Caco-2 (cell line): ENCODE results near the gene AXL. TPM values are rescaled to one million over a fixed set of nuclear protein-coding genes. Genes with fewer than 3 reads are reported as not detected.

Source experiments
- BruUV-seq: library from RNA; stranded (reverse); fragments of 400-500 nt; replicated peaks from 2 replicates; lab custom pipeline; 2021; lab: Mats Ljungman, UMichigan
- CTCF ChIA-PET: fragments of 300-600 bp; sonication (Branson Sonifier 250); formaldehyde crosslinking; loops from one replicate; lab custom pipeline; 2022; ENCODE audit warnings: antibody characterized with exemption; lab: Charles Lee
- POLR2A ChIA-PET: fragments of 300-600 bp; sonication (Branson Sonifier 250); formaldehyde crosslinking; loops from one replicate; lab custom pipeline; 2022; ENCODE audit warnings: antibody characterized with exemption; lab: Charles Lee
- DNase-seq, 2 experiments: peaks; one replicate each; pipeline versions ENCODE4 v3.0.0 to v3.0.0-alpha.2; 2020 to 2022
- H3K27me3 ChIP-seq: replicated peaks from 2 replicates; pipeline ENCODE4 v1.6.0; 2011; ENCODE audit warnings: low read length; ENCODE audit not compliant: control insufficient read depth, insufficient read depth
- H3K36me3 ChIP-seq: 2 replicates; pipeline ENCODE4 v1.5.1; 2011; ENCODE audit warnings: low read length; ENCODE audit not compliant: control insufficient read depth, insufficient read depth
- H3K4me1 ChIP-seq: fragments of 250-450 bp; sonication (Bioruptor Pico); 2 replicates; pipeline ENCODE4 v1.5.1; 2020; ENCODE audit warnings: mild to moderate bottlenecking
- H3K4me3 ChIP-seq: 2 replicates; pipeline ENCODE4 v1.5.1; 2011; ENCODE audit warnings: low read depth, mild to moderate bottlenecking, control low read depth, low read length
- H3K9me3 ChIP-seq: fragments of 250-450 bp; sonication (Bioruptor Pico); 2 replicates; pipeline ENCODE4 v1.5.1; 2020; ENCODE audit warnings: mild to moderate bottlenecking, moderate library complexity
- H3K27ac Mint-ChIP-seq: one replicate; pipeline ENCODE4 v1.8.0; 2022; ENCODE audit warnings: mixed read lengths; ENCODE audit not compliant: unreplicated experiment
- H3K27me3 Mint-ChIP-seq: one replicate; pipeline ENCODE4 v1.8.0; 2022; ENCODE audit warnings: mixed read lengths; ENCODE audit not compliant: insufficient read depth, unreplicated experiment
- H3K36me3 Mint-ChIP-seq: one replicate; pipeline ENCODE4 v1.8.0; 2022; ENCODE audit warnings: mild to moderate bottlenecking, mixed read lengths; ENCODE audit not compliant: insufficient read depth, unreplicated experiment
- H3K4me1 Mint-ChIP-seq: one replicate; pipeline ENCODE4 v1.8.0; 2022; ENCODE audit warnings: low read depth, mixed read lengths; ENCODE audit not compliant: unreplicated experiment
- H3K4me3 Mint-ChIP-seq: one replicate; pipeline ENCODE4 v1.8.0; 2022; ENCODE audit warnings: mild to moderate bottlenecking, moderate library complexity, mixed read lengths; ENCODE audit not compliant: unreplicated experiment
- H3K9me3 Mint-ChIP-seq: one replicate; pipeline ENCODE4 v1.8.0; 2022; ENCODE audit warnings: mixed read lengths; ENCODE audit not compliant: unreplicated experiment
- intact Hi-C: fragments of 100-400 bp; cut with micrococcal nuclease; formaldehyde crosslinking; loops from one replicate; pipeline ENCODE4 v1.10.0; 2022; ENCODE audit not compliant: unreplicated experiment
- total RNA-seq: library from RNA; stranded (reverse); gene quantifications from 2 replicates; pipeline ENCODE4 v1.2.3, GENCODE V29; 2022
- TF ChIP-seq, protein P1 (sequence below), 2 experiments: fragments of 200-600 bp in 1 of 2; IDR thresholded peaks; 1 replicate in 1 of 2; 2 replicates in 1 of 2; pipeline versions ENCODE4 v1.5.1 to v1.8.0; 2011 to 2022; ENCODE audit warnings: antibody characterized with exemption in 1 of 2, control low read depth in 1 of 2, inconsistent platforms in 1 of 2, low read depth in 1 of 2, low read length in 1 of 2, mild to moderate bottlenecking in 1 of 2, moderate library complexity in 1 of 2; ENCODE audit not compliant: insufficient read depth in 1 of 2, severe bottlenecking in 1 of 2, unreplicated experiment in 1 of 2

Gene AXL
- total RNA-seq, 1 experiment from 2014 or later = 1.2 TPM

DNA sequence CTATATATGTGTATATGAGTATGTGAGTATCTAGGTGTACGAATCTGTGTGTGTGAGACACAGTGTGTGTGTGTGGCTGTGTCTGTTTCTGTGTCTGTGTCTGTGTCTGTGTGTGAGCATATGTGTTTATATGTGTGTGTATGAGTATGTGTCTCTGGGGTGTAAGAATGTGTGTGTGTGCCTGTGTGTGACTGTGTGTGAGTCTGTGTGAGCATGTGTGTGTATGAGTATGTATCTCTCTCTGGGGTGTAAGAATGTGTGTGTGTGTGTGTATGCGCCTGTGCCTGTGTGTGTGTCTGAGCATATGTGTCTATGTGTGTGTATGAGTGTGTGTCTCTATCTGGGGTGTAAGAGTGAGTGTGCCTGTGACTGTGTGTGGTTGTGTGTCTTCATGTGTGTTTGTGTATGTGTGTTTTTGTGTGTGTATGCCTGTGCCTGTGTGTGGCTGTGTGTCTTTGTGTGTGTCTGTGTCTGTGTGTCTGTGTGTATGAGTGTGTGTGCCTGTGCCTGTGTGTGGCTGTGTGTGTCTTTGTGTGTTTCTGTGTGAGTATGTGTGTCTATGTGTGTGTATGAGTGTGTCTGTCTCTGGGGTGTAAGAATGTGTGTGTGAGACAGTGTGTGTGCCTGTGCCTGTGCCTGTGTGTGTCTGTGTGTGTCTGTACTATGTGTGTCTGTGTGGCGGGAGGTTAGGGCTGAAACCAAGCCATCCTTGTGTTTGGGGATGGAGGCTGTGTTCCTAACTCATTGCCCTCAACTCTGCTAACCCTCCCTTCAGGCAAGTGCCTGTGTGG lies 11.2 kb downstream of the AXL start:
- no peaks in the 10 kb centered on the region for H3K36me3 ChIP-seq

DNA sequence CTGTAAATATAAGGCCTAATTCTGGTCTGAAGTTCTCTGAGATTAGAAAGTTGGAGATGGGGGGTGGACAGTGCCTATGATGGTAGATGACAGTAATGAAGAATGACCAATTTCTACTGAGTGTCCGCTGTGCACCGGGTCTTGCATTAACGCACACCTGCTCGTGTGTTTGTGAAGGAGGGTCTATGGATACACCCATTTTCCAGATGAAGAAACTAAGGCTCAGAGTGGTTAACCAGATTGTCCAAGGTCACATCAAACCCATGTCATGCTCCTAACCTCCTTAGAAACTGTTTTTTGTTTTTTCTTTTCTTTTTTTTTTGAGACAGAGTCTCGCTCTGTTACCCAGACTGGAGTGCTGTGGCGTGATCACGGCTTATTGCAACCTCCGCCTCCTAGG lies 13.7 kb downstream of the AXL start:
- H3K4me3 Mint-ChIP-seq = no peak overlapping the region
- H3K9me3 Mint-ChIP-seq = no peaks in the 10 kb centered on the region
- intact Hi-C loops = no loop called here
- H3K9me3 ChIP-seq = no peaks in the 10 kb centered on the region
- no peaks in the 10 kb centered on the region for H3K4me1 Mint-ChIP-seq
- H3K27me3 Mint-ChIP-seq = no peaks in the 10 kb centered on the region
- H3K4me1 ChIP-seq = no peaks in the 10 kb centered on the region
- TF ChIP-seq, protein P1, sequence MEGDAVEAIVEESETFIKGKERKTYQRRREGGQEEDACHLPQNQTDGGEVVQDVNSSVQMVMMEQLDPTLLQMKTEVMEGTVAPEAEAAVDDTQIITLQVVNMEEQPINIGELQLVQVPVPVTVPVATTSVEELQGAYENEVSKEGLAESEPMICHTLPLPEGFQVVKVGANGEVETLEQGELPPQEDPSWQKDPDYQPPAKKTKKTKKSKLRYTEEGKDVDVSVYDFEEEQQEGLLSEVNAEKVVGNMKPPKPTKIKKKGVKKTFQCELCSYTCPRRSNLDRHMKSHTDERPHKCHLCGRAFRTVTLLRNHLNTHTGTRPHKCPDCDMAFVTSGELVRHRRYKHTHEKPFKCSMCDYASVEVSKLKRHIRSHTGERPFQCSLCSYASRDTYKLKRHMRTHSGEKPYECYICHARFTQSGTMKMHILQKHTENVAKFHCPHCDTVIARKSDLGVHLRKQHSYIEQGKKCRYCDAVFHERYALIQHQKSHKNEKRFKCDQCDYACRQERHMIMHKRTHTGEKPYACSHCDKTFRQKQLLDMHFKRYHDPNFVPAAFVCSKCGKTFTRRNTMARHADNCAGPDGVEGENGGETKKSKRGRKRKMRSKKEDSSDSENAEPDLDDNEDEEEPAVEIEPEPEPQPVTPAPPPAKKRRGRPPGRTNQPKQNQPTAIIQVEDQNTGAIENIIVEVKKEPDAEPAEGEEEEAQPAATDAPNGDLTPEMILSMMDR (IDR thresholded peaks at IDR 0.05; ENCODE audit: insufficient read depth in 1 of 2, low read depth in 1 of 2, low read length in 1 of 2, severe bottlenecking in 1 of 2, unreplicated experiment in 1 of 2) = no peak
- H3K36me3 ChIP-seq = no peaks in the 10 kb centered on the region
- H3K27ac Mint-ChIP-seq = no peak overlapping the region
- ChIA-PET POLR2A (no interaction called here), CTCF (no interaction called here)
- H3K27me3 ChIP-seq = no peaks in the 10 kb centered on the region
- no peak overlapping the region for H3K4me3 ChIP-seq
- DNase-seq = no peak
- no TSS peak for BruUV-seq
- no peaks in the 10 kb centered on the region for H3K36me3 Mint-ChIP-seq

More for the DNA sequence above, 11.2 kb downstream of the AXL start:
- Histone ChIP-seq H3K4me3 (no peak overlapping the region), H3K9me3 (no peaks in the 10 kb centered on the region), H3K4me1 (0 out of 2 replicates have a peak, but pooled peaks cover 7% of the 10 kb centered on the region), H3K27me3 (no peaks in the 10 kb centered on the region)
- no TSS peak for BruUV-seq
- CTCF ChIA-PET = no interaction called here
- POLR2A ChIA-PET = no interaction called here
- TF ChIP-seq, protein P1 (IDR thresholded peaks at IDR 0.05; ENCODE audit: insufficient read depth in 1 of 2, low read depth in 1 of 2, low read length in 1 of 2, severe bottlenecking in 1 of 2, unreplicated experiment in 1 of 2) = no peak
- H3K4me1 Mint-ChIP-seq = peaks cover 6% of the 10 kb centered on the region
- H3K27me3 Mint-ChIP-seq = no peaks in the 10 kb centered on the region
- no peaks in the 10 kb centered on the region for H3K9me3 Mint-ChIP-seq
- intact Hi-C loops = no loop called here
- H3K4me3 Mint-ChIP-seq = no peak overlapping the region
- H3K36me3 Mint-ChIP-seq = no peaks in the 10 kb centered on the region
- no peak overlapping the region for H3K27ac Mint-ChIP-seq
- DNase-seq = no peak

DNA sequence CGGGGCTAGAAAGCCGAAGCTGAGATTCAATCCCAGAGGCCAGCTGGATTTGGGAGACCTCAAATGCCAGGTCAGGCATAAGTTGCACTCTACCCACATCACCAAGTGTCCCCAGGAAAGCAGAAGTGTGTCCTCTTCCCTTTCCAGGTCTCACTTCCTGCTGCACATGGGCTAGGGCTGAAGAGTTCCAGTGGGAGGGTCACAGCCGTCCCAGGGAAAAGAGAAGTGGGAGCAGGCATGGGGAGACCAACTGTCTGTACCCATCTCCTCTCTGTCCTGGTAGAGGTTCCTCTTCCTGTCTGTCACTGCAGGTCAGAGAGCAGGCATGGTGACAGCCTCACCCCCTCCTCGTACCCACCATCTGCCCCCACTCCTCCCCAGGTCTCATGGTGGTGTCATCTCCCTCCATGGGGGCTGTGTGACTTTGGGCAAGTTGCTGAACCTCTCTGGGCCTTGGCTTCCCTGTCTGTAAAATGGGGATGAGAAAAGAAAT lies 14.8 kb downstream of the AXL start:
- no TSS peak for BruUV-seq
- Mint-ChIP-seq H3K4me1 (no peaks in the 10 kb centered on the region), H3K36me3 (no peaks in the 10 kb centered on the region), H3K9me3 (no peaks in the 10 kb centered on the region), H3K27ac (no peak overlapping the region), H3K4me3 (no peak overlapping the region), H3K27me3 (no peaks in the 10 kb centered on the region)
- CTCF ChIA-PET = no interaction called here
- TF ChIP-seq, protein P1 (IDR thresholded peaks at IDR 0.05; ENCODE audit: insufficient read depth in 1 of 2, low read depth in 1 of 2, low read length in 1 of 2, severe bottlenecking in 1 of 2, unreplicated experiment in 1 of 2) = no peak
- Histone ChIP-seq H3K9me3 (no peaks in the 10 kb centered on the region), H3K4me1 (no peaks in the 10 kb centered on the region), H3K36me3 (no peaks in the 10 kb centered on the region), H3K27me3 (no peaks in the 10 kb centered on the region), H3K4me3 (no peak overlapping the region)
- DNase-seq = no peak
- POLR2A ChIA-PET = no interaction called here
- intact Hi-C loops = no loop called here
